Measurements from ENCODE around the gene C14orf119. TPM values are rescaled to one million over a fixed set of nuclear protein-coding genes. Genes with fewer than 3 reads are reported as not detected.

The C14orf119 gene
- total and polyA plus RNA-seq, 9 of the 15 experiments (the other 6 are each of a cell fraction or from before 2014, with no cell fraction given), result 36.7 to 251 (median 51.8) TPM

- H3K9me1 ChIP-seq (ENCODE audit: control insufficient read depth, insufficient read depth, low read length), result no peaks in the 10 kb centered on the region
- no peaks in the 10 kb centered on the region for H4K20me1 ChIP-seq (replicated peaks; ENCODE audit: control insufficient read depth, insufficient read depth, low read length)
- WGBS (ENCODE audit: insufficient coverage, low coverage, missing lambda C conversion rate), result 47% methylated on average over 1 of the region's 1 CpG
- TF ChIP-seq ZNF143 (CRISPR knock-in tag; IDR thresholded peaks at IDR 0.05) (no peak), ELF2 (CRISPR knock-in tag; IDR thresholded peaks at IDR 0.05) (no peak), CREM (IDR thresholded peaks at IDR 0.05; ENCODE audit: low read depth) (no peak), TFAM (CRISPR knock-in tag; conservative IDR thresholded peaks at IDR 0.05) (no peak), STAT5A (IDR thresholded peaks at IDR 0.05; ENCODE audit: borderline replicate concordance, low read length) (no peak), NFIC (IDR thresholded peaks at IDR 0.05) (no peak), ADNP (tag; IDR thresholded peaks at IDR 0.05) (no peak)
- in situ Hi-C loops (cut with MboI) (loop anchor here (5.0 kb wide), 1 partner anchor 42 kb away; no protein-coding TSS in a partner anchor), intact Hi-C loops (cut with micrococcal nuclease) (loop anchor here (1.0 to 5.0 kb wide), 4 partner anchors 40 to 137 kb away; no protein-coding TSS in a partner anchor)
- no peak for DNase-seq (ENCODE audit: extremely low read depth in 1 of 4, low spot score in 3 of 4)
- no peaks in the 10 kb centered on the region for H3K36me3 ChIP-seq (ENCODE audit: control insufficient read depth, insufficient read depth, low read length)
- H3K4me3 ChIP-seq, result no peak overlapping the region
- peaks cover 20 to 38% of the 10 kb centered on the region in 2 experiments for H3K4me1 ChIP-seq (replicated peaks in 1 of 2; ENCODE audit: control insufficient read depth in 2 of 2, insufficient read depth in 2 of 2, low read length in 2 of 2)
- POLR2A ChIA-PET, result interaction anchor here (0.6 to 3.5 kb wide), 4 partner anchors 11 to 180 kb away, joined by 3 to 12 read pairs (median 3); partner anchors contain the start of genes ACIN1 and C14orf119
- CTCF ChIA-PET (ENCODE audit: low intra/inter-chr PET ratio), result interaction anchor here (0.7 to 5.6 kb wide), 6 partner anchors 11 to 123 kb away, joined by 4 to 109 read pairs (median 7); no protein-coding TSS in a partner anchor
- H3K79me2 ChIP-seq (ENCODE audit: control insufficient read depth, insufficient read depth, low read length), result no peaks in the 10 kb centered on the region
- no TSS peak for BruUV-seq (replicated peaks)
- no peak overlapping the region for H3K27ac ChIP-seq (ENCODE audit: extremely low read depth, low read depth, low read length)
- H3K9ac ChIP-seq (ENCODE audit: insufficient read depth in 1 of 2, low read depth in 2 of 2, low read length in 2 of 2), result no peak overlapping the region
- H3K27me3 ChIP-seq (ENCODE audit: control insufficient read depth in 2 of 2, insufficient read depth in 2 of 2, low read length in 2 of 2), result peaks cover 0 to 6% of the 10 kb centered on the region in 2 experiments; a peak in 2 of 5 replicates
- ATAC-seq, result no peak
- no peak overlapping the region for H3K4me2 ChIP-seq (ENCODE audit: insufficient read depth, low read length)
- H3K9me3 ChIP-seq (replicated peaks; ENCODE audit: control insufficient read depth, insufficient read depth, low read depth, low read length), result no peaks in the 10 kb centered on the region
- FAIRE-seq, result no peak
- H2AFZ ChIP-seq (ENCODE audit: low read depth, low read length), result no peak overlapping the region
Observed at GRCh38 chr14:23109769-23110168, 14.5 kb downstream of the C14orf119 start.

Data from K562 (cell line).